HG03066 (cell line): Measurements from ENCODE around the gene RNF167.

Experiments used
- ATAC-seq: cut with Tn5 transposase; IDR thresholded peaks from one replicate; pipeline ENCODE4 v1.9.1; 2021; ENCODE audit warnings: low read depth; ENCODE audit not compliant: unreplicated experiment

The RNF167 gene

GRCh38 chr17:4937553-4937952, 2.5 kb upstream of the RNF167 start:
- ATAC-seq, result no peak

GRCh38 chr17:4938069-4938491, 2.0 kb upstream of the RNF167 start:
- no peak for ATAC-seq

- ATAC-seq, result no peak
These were observed 1.2 kb upstream of the RNF167 start for GRCh38 chr17:4938688-4939545.

GRCh38 chr17:4939546-4939795, 597 bp upstream of the RNF167 start:
- no peak for ATAC-seq

- ATAC-seq, result no peak
These were observed 669 bp downstream of the RNF167 start for GRCh38 chr17:4940555-4941318.

GRCh38 chr17:4941319-4941610, 1.2 kb downstream of the RNF167 start:
- ATAC-seq, result no peak

- ATAC-seq, result no peak
These were observed 2.9 kb downstream of the RNF167 start for GRCh38 chr17:4942760-4943508.

- no peak for ATAC-seq
These were observed 4.1 kb downstream of the RNF167 start for GRCh38 chr17:4944163-4944553.

GRCh38 chr17:4944554-4945175, 4.6 kb downstream of the RNF167 start:
- ATAC-seq, result no peak

GRCh38 chr17:4945176-4945943, 5.3 kb downstream of the RNF167 start:
- ATAC-seq, result no peak

GRCh38 chr17:4945944-4946280, 5.8 kb downstream of the RNF167 start:
- ATAC-seq, result no peak

- ATAC-seq, result no peak
These were observed 6.4 kb downstream of the RNF167 start for GRCh38 chr17:4946312-4946976.

GRCh38 chr17:4947010-4947410, 6.9 kb downstream of the RNF167 start:
- ATAC-seq, result no peak

GRCh38 chr17:4947411-4948165, 7.5 kb downstream of the RNF167 start:
- no peak for ATAC-seq

- no peak for ATAC-seq
These were observed 8.3 kb downstream of the RNF167 start, which contains the start of gene PFN1 for GRCh38 chr17:4948166-4948930. TSS of gene PFN1 (minus strand) at chr17:4948530. CDS start at chr17:4948394, 136 bp downstream.

- ATAC-seq, result no peak
These were observed 8.9 kb downstream of the RNF167 start for GRCh38 chr17:4948931-4949320.

GRCh38 chr17:4949321-4950074, 9.4 kb downstream of the RNF167 start:
- no peak for ATAC-seq
